ENCODE results near the gene SYNJ2.
"Not testable (repeated sequence)": the region's sequence is repeated elsewhere in the genome, so short reads cannot be mapped to it uniquely, and the experiment has no call there.

SYNJ2 gene

GRCh38 chr6:157981395-157982101 is at the start of gene SYNJ2:
TSS of gene SYNJ2 (plus strand) at chr6:157981863. CDS start at chr6:157981962, 99 bp downstream.
- peak; percentile 95 for DNase-seq (ENCODE audit: low spot score)

- DNase-seq (ENCODE audit: low spot score), result no peak
Measured at GRCh38 chr6:157935786-157936185, 45.9 kb upstream of the SYNJ2 start.

GRCh38 chr6:157937318-157937717 is 44.3 kb upstream of the SYNJ2 start:
- DNase-seq (ENCODE audit: low spot score), result no peak

- no peak for DNase-seq (ENCODE audit: low spot score)
Measured at GRCh38 chr6:157937916-157938315, 43.7 kb upstream of the SYNJ2 start.

GRCh38 chr6:157940375-157941036 is 41.2 kb upstream of the SYNJ2 start:
- not testable (repeated sequence) for DNase-seq (ENCODE audit: low spot score)

GRCh38 chr6:157941101-157941863 is 40.4 kb upstream of the SYNJ2 start:
- no peak for DNase-seq (ENCODE audit: low spot score)

GRCh38 chr6:157942351-157942750 is 39.3 kb upstream of the SYNJ2 start:
- DNase-seq (ENCODE audit: low spot score), result no peak

GRCh38 chr6:157943249-157943963 is 38.3 kb upstream of the SYNJ2 start:
- no peak for DNase-seq (ENCODE audit: low spot score)

- no peak for DNase-seq (ENCODE audit: low spot score)
Measured at GRCh38 chr6:157943964-157944283, 37.7 kb upstream of the SYNJ2 start.

- no peak for DNase-seq (ENCODE audit: low spot score)
Measured at GRCh38 chr6:157944983-157945931, 36.4 kb upstream of the SYNJ2 start.

- DNase-seq (ENCODE audit: low spot score), result no peak
Measured at GRCh38 chr6:157946053-157946617, 35.5 kb upstream of the SYNJ2 start.

- no peak for DNase-seq (ENCODE audit: low spot score)
Measured at GRCh38 chr6:157946865-157947532, 34.7 kb upstream of the SYNJ2 start.

- not testable (repeated sequence) for DNase-seq (ENCODE audit: low spot score)
Measured at GRCh38 chr6:157950899-157951298, 30.8 kb upstream of the SYNJ2 start.

- DNase-seq (ENCODE audit: low spot score), result no peak
Measured at GRCh38 chr6:157951828-157952227, 29.8 kb upstream of the SYNJ2 start.

- peak; percentile 34 for DNase-seq (ENCODE audit: low spot score)
Measured at GRCh38 chr6:157952861-157953351, 28.8 kb upstream of the SYNJ2 start.

- DNase-seq (ENCODE audit: low spot score), result no peak
Measured at GRCh38 chr6:157953580-157954091, 28.0 kb upstream of the SYNJ2 start.

GRCh38 chr6:157954150-157955117 is 27.2 kb upstream of the SYNJ2 start:
- DNase-seq (ENCODE audit: low spot score), result no peak

- no peak for DNase-seq (ENCODE audit: low spot score)
Measured at GRCh38 chr6:157955675-157956074, 26.0 kb upstream of the SYNJ2 start.

All from GM03348 (cell line).